Fibroblast of lung (primary cell): ENCODE measurements around the gene CEP295NL. TPM values are rescaled to one million over a fixed set of nuclear protein-coding genes. Genes with fewer than 3 reads are reported as not detected.

ENCODE experiments used
- DNase-seq, 2 donors: peaks; one replicate each; pipeline versions ENCODE4 v3.0.0 to v3.0.0-alpha.2; 2010; ENCODE audit warnings: low read depth in 2 of 2
- H2AFZ ChIP-seq: 2 replicates; pipeline ENCODE4 v1.5.1; 2012; ENCODE audit warnings: low read length, control low read depth, inconsistent platforms
- H3K27ac ChIP-seq: 2 replicates; pipeline ENCODE4 v1.5.1; 2011; ENCODE audit warnings: low read length, control low read depth; ENCODE audit not compliant: insufficient read depth
- H3K27me3 ChIP-seq: 2 replicates; pipeline ENCODE4 v1.5.1; 2011; ENCODE audit warnings: mild to moderate bottlenecking, low read length; ENCODE audit not compliant: control insufficient read depth, insufficient read depth
- H3K36me3 ChIP-seq: 2 replicates; pipeline ENCODE4 v1.5.1; 2011; ENCODE audit warnings: low read length; ENCODE audit not compliant: control insufficient read depth, insufficient read depth
- H3K4me1 ChIP-seq: 2 replicates; pipeline ENCODE4 v1.5.1; 2011; ENCODE audit warnings: low read length; ENCODE audit not compliant: control insufficient read depth, insufficient read depth; ENCODE audit errors: extremely low read depth
- H3K4me2 ChIP-seq: 2 replicates; pipeline ENCODE4 v1.5.1; 2011; ENCODE audit warnings: low read length, control low read depth; ENCODE audit not compliant: insufficient read depth; ENCODE audit errors: extremely low read depth
- H3K4me3 ChIP-seq, 4 experiments: fragments of 200-600 bp in 1 of 4; sonication (generic) in 1 of 4; replicated peaks in 1 of 4; 2 replicates each; pipeline ENCODE4 v1.5.1; 2011 to 2016; ENCODE audit warnings: low read length in 4 of 4, low read depth in 3 of 4, mild to moderate bottlenecking in 3 of 4, control low read depth in 2 of 4, inconsistent platforms in 1 of 4, mixed read lengths in 1 of 4; ENCODE audit not compliant: insufficient read depth in 1 of 4; ENCODE audit errors: control extremely low read depth in 1 of 4
- H3K79me2 ChIP-seq: 2 replicates; pipeline ENCODE4 v1.5.1; 2012; ENCODE audit warnings: mild to moderate bottlenecking, low read length, inconsistent platforms; ENCODE audit not compliant: control insufficient read depth, insufficient read depth
- H3K9ac ChIP-seq: 2 replicates; pipeline ENCODE4 v1.5.1; 2011; ENCODE audit warnings: mild to moderate bottlenecking, low read length, control low read depth; ENCODE audit not compliant: insufficient read depth
- H3K9me3 ChIP-seq: 2 replicates; pipeline ENCODE4 v1.5.1; 2012; ENCODE audit warnings: low read depth, low read length; ENCODE audit not compliant: control insufficient read depth, insufficient read depth
- H4K20me1 ChIP-seq: 2 replicates; pipeline ENCODE4 v1.5.1; 2011; ENCODE audit warnings: low read length; ENCODE audit not compliant: control insufficient read depth, insufficient read depth; ENCODE audit errors: extremely low read depth
- CTCF ChIP-seq, 2 donors: IDR thresholded peaks in 1 of 2; conservative IDR thresholded peaks in 1 of 2; 1 replicate in 1 of 2; 2 replicates in 1 of 2; pipeline ENCODE4 v1.5.1; 2011 to 2012; ENCODE audit warnings: low read length in 2 of 2, control low read depth in 1 of 2, inconsistent platforms in 1 of 2, low read depth in 1 of 2, mild to moderate bottlenecking in 1 of 2
- EZH2 ChIP-seq: IDR thresholded peaks from 2 replicates; pipeline ENCODE4 v1.5.1; 2012; ENCODE audit warnings: low read length, control low read depth, mild to moderate bottlenecking; ENCODE audit errors: missing control alignments
- polyA plus RNA-seq, 2 donors: library from polyadenylated mRNA; depleted of rRNA in 1 of 2; stranded (reverse) in 1 of 2; unstranded in 1 of 2; fragments of >200 nt; gene quantifications; 2 replicates each; pipeline ENCODE4 v1.2.1, GENCODE V29; 2011 to 2012; ENCODE audit warnings: missing spikeins in 1 of 2
- total RNA-seq: library from RNA; depleted of rRNA; stranded (reverse); fragments of >200 nt; gene quantifications from 2 replicates; pipeline ENCODE4 v1.2.1, GENCODE V29; 2014

Gene CEP295NL
- total and polyA plus RNA-seq, 2 donors (not counting 1 experiment from before 2014, with no cell fraction given): 0.10 to 2.8 TPM

- Histone ChIP-seq H4K20me1 (no peaks in the 10 kb centered on the region), H3K4me1 (peaks cover 3% of the 10 kb centered on the region), H3K4me3 (no peak overlapping the region), H2AFZ (no peak overlapping the region), H3K79me2 (peaks cover 6% of the 10 kb centered on the region), H3K4me2 (no peak overlapping the region), H3K9ac (no peak overlapping the region), H3K9me3 (no peaks in the 10 kb centered on the region), H3K36me3 (no peaks in the 10 kb centered on the region), H3K27ac (no peak overlapping the region), H3K27me3 (no peaks in the 10 kb centered on the region)
- TF ChIP-seq CTCF (conservative IDR thresholded peaks at IDR 0.05 in 1 of 2, IDR thresholded peaks at IDR 0.05 in 1 of 2; ENCODE audit: low read depth in 1 of 2, low read length in 2 of 2) (no peak), EZH2 (no peak)
- DNase-seq: peak; percentile 30 to 34
Observed at GRCh38 chr17:78844301-78845005, 58.5 kb downstream of the CEP295NL start.

GRCh38 chr17:78842881-78843565 is 60.0 kb downstream of the CEP295NL start:
- Histone ChIP-seq H2AFZ (no peak overlapping the region), H3K4me1 (peaks cover 11% of the 10 kb centered on the region), H3K4me3 (no peak overlapping the region), H3K36me3 (peaks cover 2% of the 10 kb centered on the region), H3K27ac (no peak overlapping the region), H3K4me2 (no peak overlapping the region), H3K9me3 (no peaks in the 10 kb centered on the region), H4K20me1 (peaks cover 2% of the 10 kb centered on the region), H3K9ac (no peak overlapping the region), H3K27me3 (no peaks in the 10 kb centered on the region), H3K79me2 (peaks cover 20% of the 10 kb centered on the region)
- DNase-seq: peak; percentile 23 to 34
- TF ChIP-seq EZH2: no peak
- peak; percentile 36 to 65 for TF ChIP-seq CTCF (conservative IDR thresholded peaks at IDR 0.05 in 1 of 2, IDR thresholded peaks at IDR 0.05 in 1 of 2; ENCODE audit: low read depth in 1 of 2, low read length in 2 of 2)

GRCh38 chr17:78840780-78841611 is 62.0 kb downstream of the CEP295NL start, which contains the start of gene USP36:
Gene USP36 (minus strand): TSS chr17:78840814. CDS start chr17:78836363, 4,451 bp downstream.
- no peaks in the 10 kb centered on the region for H3K9me3 ChIP-seq
- H3K4me2 ChIP-seq: peak within 1 kb of the TSS; percentile 95
- peaks cover 2% of the 10 kb centered on the region for H4K20me1 ChIP-seq
- H3K27ac ChIP-seq: peak within 1 kb of the TSS; percentile 97
- peak within 1 kb of the TSS; percentile 75 to 92 (median 90) for H3K4me3 ChIP-seq
- no peaks in the 10 kb centered on the region for H3K27me3 ChIP-seq
- peaks cover 11% of the 10 kb centered on the region for H3K36me3 ChIP-seq
- DNase-seq: peak; percentile 97 to 99
- peaks cover 13% of the 10 kb centered on the region for H3K4me1 ChIP-seq
- H3K79me2 ChIP-seq: peaks cover 38% of the 10 kb centered on the region
- peak within 1 kb of the TSS; percentile 98 for H3K9ac ChIP-seq
- no peak for TF ChIP-seq CTCF (conservative IDR thresholded peaks at IDR 0.05 in 1 of 2, IDR thresholded peaks at IDR 0.05 in 1 of 2; ENCODE audit: low read depth in 1 of 2, low read length in 2 of 2)
- no peak for TF ChIP-seq EZH2
- peak within 1 kb of the TSS; percentile 63 for H2AFZ ChIP-seq
